KMS-11 (cell line): ENCODE results near the gene FBLN1.

Source experiments
- H2AFZ ChIP-seq: fragments of 200-600 bp; sonication (generic); 2 replicates; pipeline ENCODE4 v1.6.1; 2016; ENCODE audit warnings: antibody characterized with exemption, mixed run types, low read depth
- H3K27ac ChIP-seq: fragments of 200-600 bp; sonication (generic); 2 replicates; pipeline ENCODE4 v1.6.1; 2016; ENCODE audit warnings: mild to moderate bottlenecking, mixed run types
- H3K27me3 ChIP-seq: fragments of 200-600 bp; sonication (generic); 2 replicates; pipeline ENCODE4 v1.6.1; 2017; ENCODE audit warnings: mild to moderate bottlenecking, low read depth, mixed run types, moderate library complexity; ENCODE audit not compliant: insufficient read depth
- H3K36me3 ChIP-seq: fragments of 200-600 bp; sonication (generic); 2 replicates; pipeline ENCODE4 v1.6.1; 2017; ENCODE audit warnings: mild to moderate bottlenecking, mixed run types; ENCODE audit not compliant: insufficient read depth
- H3K4me1 ChIP-seq: fragments of 200-600 bp; sonication (generic); 2 replicates; pipeline ENCODE4 v1.6.1; 2016; ENCODE audit warnings: mild to moderate bottlenecking, low read depth, mixed run types; ENCODE audit not compliant: poor library complexity, severe bottlenecking
- H3K4me2 ChIP-seq: fragments of 200-600 bp; sonication (generic); 2 replicates; pipeline ENCODE4 v1.7.0; 2016; ENCODE audit warnings: mild to moderate bottlenecking, mixed run types
- H3K4me3 ChIP-seq: fragments of 200-600 bp; sonication (generic); IDR thresholded peaks from 2 replicates; pipeline ENCODE4 v1.6.1; 2017; ENCODE audit warnings: low read depth, low read length, mixed read lengths; ENCODE audit not compliant: insufficient read depth
- H3K79me2 ChIP-seq: fragments of 200-600 bp; sonication (generic); 2 replicates; pipeline ENCODE4 v1.6.1; 2016; ENCODE audit warnings: low read depth, mixed run types; ENCODE audit not compliant: insufficient read depth
- H3K9ac ChIP-seq: fragments of 200-600 bp; sonication (generic); 2 replicates; pipeline ENCODE4 v1.6.1; 2016; ENCODE audit warnings: mild to moderate bottlenecking, mixed run types
- H4K20me1 ChIP-seq: fragments of 200-600 bp; sonication (generic); 2 replicates; pipeline ENCODE4 v1.6.1; 2016; ENCODE audit warnings: mild to moderate bottlenecking, mixed run types; ENCODE audit not compliant: insufficient read depth
- TF ChIP-seq, protein P1 (sequence below): fragments of 200-600 bp; sonication (generic); conservative IDR thresholded peaks from 2 replicates; pipeline ENCODE4 v1.6.1; 2017; ENCODE audit warnings: low read depth, mild to moderate bottlenecking, antibody characterized with exemption, low read length, moderate library complexity, mixed read lengths

The FBLN1 gene

GRCh38 chr22:45579306-45579705, 76.6 kb downstream of the FBLN1 start:
- H3K79me2 ChIP-seq = no peaks in the 10 kb centered on the region
- no peaks in the 10 kb centered on the region for H3K4me1 ChIP-seq
- H3K27me3 ChIP-seq = peaks cover 72% of the 10 kb centered on the region

GRCh38 chr22:45579806-45580725, 77.4 kb downstream of the FBLN1 start:
- Histone ChIP-seq H3K27me3 (peaks cover 75% of the 10 kb centered on the region), H3K4me2 (no peak overlapping the region), H3K36me3 (no peaks in the 10 kb centered on the region), H2AFZ (no peak overlapping the region), H3K27ac (no peak overlapping the region), H3K79me2 (no peaks in the 10 kb centered on the region), H3K4me1 (no peaks in the 10 kb centered on the region), H4K20me1 (no peaks in the 10 kb centered on the region), H3K9ac (no peak overlapping the region), H3K4me3 (no peak overlapping the region)
- TF ChIP-seq, protein P1, sequence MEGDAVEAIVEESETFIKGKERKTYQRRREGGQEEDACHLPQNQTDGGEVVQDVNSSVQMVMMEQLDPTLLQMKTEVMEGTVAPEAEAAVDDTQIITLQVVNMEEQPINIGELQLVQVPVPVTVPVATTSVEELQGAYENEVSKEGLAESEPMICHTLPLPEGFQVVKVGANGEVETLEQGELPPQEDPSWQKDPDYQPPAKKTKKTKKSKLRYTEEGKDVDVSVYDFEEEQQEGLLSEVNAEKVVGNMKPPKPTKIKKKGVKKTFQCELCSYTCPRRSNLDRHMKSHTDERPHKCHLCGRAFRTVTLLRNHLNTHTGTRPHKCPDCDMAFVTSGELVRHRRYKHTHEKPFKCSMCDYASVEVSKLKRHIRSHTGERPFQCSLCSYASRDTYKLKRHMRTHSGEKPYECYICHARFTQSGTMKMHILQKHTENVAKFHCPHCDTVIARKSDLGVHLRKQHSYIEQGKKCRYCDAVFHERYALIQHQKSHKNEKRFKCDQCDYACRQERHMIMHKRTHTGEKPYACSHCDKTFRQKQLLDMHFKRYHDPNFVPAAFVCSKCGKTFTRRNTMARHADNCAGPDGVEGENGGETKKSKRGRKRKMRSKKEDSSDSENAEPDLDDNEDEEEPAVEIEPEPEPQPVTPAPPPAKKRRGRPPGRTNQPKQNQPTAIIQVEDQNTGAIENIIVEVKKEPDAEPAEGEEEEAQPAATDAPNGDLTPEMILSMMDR = no peak

More at GRCh38 chr22:45579306-45579705, 76.6 kb downstream of the FBLN1 start:
- H4K20me1 ChIP-seq = no peaks in the 10 kb centered on the region
- H3K9ac ChIP-seq = no peak overlapping the region
- no peak overlapping the region for H3K4me2 ChIP-seq
- TF ChIP-seq, protein P1 = no peak
- H2AFZ ChIP-seq = no peak overlapping the region
- H3K36me3 ChIP-seq = no peaks in the 10 kb centered on the region
- no peak overlapping the region for H3K4me3 ChIP-seq
- H3K27ac ChIP-seq = no peak overlapping the region

DNA sequence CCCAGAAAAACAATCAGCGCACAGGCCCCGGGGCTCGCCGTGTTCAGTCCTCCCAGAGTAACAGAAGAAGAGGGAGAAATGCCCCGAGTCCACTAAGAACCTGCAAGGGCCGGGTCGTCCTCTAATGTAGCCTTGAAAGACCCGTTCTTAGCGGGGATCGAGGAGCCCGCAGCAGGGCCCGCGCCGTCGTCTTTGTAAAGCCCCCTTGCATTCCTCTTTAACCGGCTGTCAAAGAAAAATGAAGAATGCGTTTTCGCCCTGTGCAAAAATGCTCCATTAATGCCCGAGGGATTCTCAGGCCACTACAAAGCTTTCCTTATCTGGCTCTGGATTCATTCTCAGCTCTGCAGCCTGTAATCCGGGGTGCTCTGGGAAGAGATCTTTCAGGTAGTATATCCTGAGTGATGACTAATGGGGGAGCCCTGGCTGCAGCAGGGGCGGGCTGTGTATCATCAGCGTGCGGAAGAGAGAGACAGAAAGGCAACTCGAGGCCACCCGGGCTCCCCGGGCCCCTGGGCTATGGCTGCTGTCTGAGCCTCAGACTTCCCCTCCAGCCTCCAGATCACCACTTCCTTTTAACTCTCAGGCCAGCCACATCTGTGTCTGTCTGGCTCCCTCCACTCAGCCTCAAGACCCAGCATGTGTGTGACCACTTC, 78.2 kb downstream of the FBLN1 start:
- Histone ChIP-seq H3K4me2 (no peak overlapping the region), H3K79me2 (no peaks in the 10 kb centered on the region), H3K4me1 (no peaks in the 10 kb centered on the region), H2AFZ (no peak overlapping the region), H3K36me3 (no peaks in the 10 kb centered on the region), H3K9ac (no peak overlapping the region), H3K27me3 (peaks cover 77% of the 10 kb centered on the region), H3K4me3 (no peak overlapping the region), H3K27ac (no peak overlapping the region), H4K20me1 (no peaks in the 10 kb centered on the region)
- TF ChIP-seq, protein P1 = no peak

GRCh38 chr22:45581549-45582080, 78.9 kb downstream of the FBLN1 start:
- H3K4me1 ChIP-seq = no peaks in the 10 kb centered on the region
- H3K4me3 ChIP-seq = no peak overlapping the region
- no peaks in the 10 kb centered on the region for H4K20me1 ChIP-seq
- H3K27me3 ChIP-seq = peaks cover 77% of the 10 kb centered on the region
- TF ChIP-seq, protein P1 = no peak
- H2AFZ ChIP-seq = no peak overlapping the region
- no peak overlapping the region for H3K27ac ChIP-seq
- H3K4me2 ChIP-seq = no peak overlapping the region
- no peak overlapping the region for H3K9ac ChIP-seq
- H3K79me2 ChIP-seq = no peaks in the 10 kb centered on the region
- no peaks in the 10 kb centered on the region for H3K36me3 ChIP-seq
